HCT116 (cell line): Measurements from ENCODE around the gene COX15. TPM values are rescaled to one million over a fixed set of nuclear protein-coding genes. Genes with fewer than 3 reads are reported as not detected.
A peak's percentile ranks its signal among the peaks of the same experiment; 100 is the strongest.

Experiments
- ATAC-seq: fragments of 200-7000 bp; cut with Tn5 transposase; 2 replicates; pipeline ENCODE4 v1.9.1; 2020; ENCODE audit warnings: mild to moderate bottlenecking, moderate library complexity
- BruUV-seq: library from RNA; stranded (reverse); fragments of 400-500 nt; replicated peaks from 2 replicates; lab custom pipeline; 2021; lab: Mats Ljungman, UMichigan
- CTCF ChIA-PET: fragments of 300-600 bp; sonication (Branson Sonifier 250); formaldehyde crosslinking; loops from one replicate; lab custom pipeline; 2021; ENCODE audit warnings: antibody characterized with exemption; lab: Charles Lee
- POLR2A ChIA-PET: fragments of 300-600, 350-600 bp; sonication (Branson Sonifier 250); formaldehyde crosslinking; loops from one replicate; lab custom pipeline; 2021; ENCODE audit warnings: antibody characterized with exemption; lab: Charles Lee
- RAD21 ChIA-PET, 2 experiments: fragments of 300-600 bp; sonication (Branson Sonifier 250); formaldehyde crosslinking; loops; one replicate each; lab custom pipeline; 2023; ENCODE audit warnings: low total read pairs in 2 of 2; ENCODE audit not compliant: uncharacterized antibody in 2 of 2, unreplicated experiment in 2 of 2, low non-redundant PET in 1 of 2; lab: Charles Lee
- DNase-seq: peaks from one replicate; pipeline ENCODE4 v3.0.0-alpha.2; 2010; ENCODE audit warnings: low read depth, low spot score
- H2AFZ ChIP-seq: fragments of 200-600 bp; shearing (Covaris generic), sonication (generic); 2 replicates; pipeline ENCODE4 v1.6.1; 2017; ENCODE audit warnings: low read depth, mixed run types, mixed read lengths, antibody characterized with exemption, low read length; ENCODE audit not compliant: poor library complexity, severe bottlenecking
- H3K27ac ChIP-seq: 2 replicates; pipeline ENCODE4 v1.5.1; 2012; ENCODE audit warnings: low read depth, low read length
- H3K27me3 ChIP-seq: fragments of 200-600 bp; sonication (generic); 2 replicates; pipeline ENCODE4 v1.6.1; 2016; ENCODE audit warnings: mixed run types, low read length, mixed read lengths; ENCODE audit not compliant: insufficient read depth
- H3K36me3 ChIP-seq, 2 experiments: fragments of 200-500 bp in 1 of 2; fragments of 200-600 bp in 1 of 2; sonication (Bioruptor generic) in 1 of 2; sonication (generic) in 1 of 2; 2 replicates each; pipeline versions ENCODE4 v1.5.1 to v1.6.1; 2014 to 2016; ENCODE audit warnings: low read length in 2 of 2, inconsistent platforms in 1 of 2, mixed read lengths in 1 of 2, mixed run types in 1 of 2; ENCODE audit not compliant: insufficient read depth in 2 of 2, control insufficient read depth in 1 of 2
- H3K4me1 ChIP-seq, 2 experiments: fragments of 200-600 bp in 1 of 2; sonication (generic) in 1 of 2; 2 replicates each; pipeline versions ENCODE4 v1.5.1 to v1.6.1; 2012 to 2017; ENCODE audit warnings: low read length in 2 of 2, inconsistent platforms in 1 of 2, mild to moderate bottlenecking in 1 of 2, mixed read lengths in 1 of 2, mixed run types in 1 of 2, moderate library complexity in 1 of 2; ENCODE audit not compliant: insufficient read depth in 2 of 2, control insufficient read depth in 1 of 2
- H3K4me2 ChIP-seq: fragments of 200-600 bp; sonication (generic); 2 replicates; pipeline ENCODE4 v1.6.1; 2017; ENCODE audit warnings: mixed run types, low read length, mixed read lengths
- H3K4me3 ChIP-seq, 2 experiments: fragments of 200-600 bp in 1 of 2; sonication (generic) in 1 of 2; replicated peaks in 1 of 2; 2 replicates each; pipeline ENCODE4 v1.5.1; 2011 to 2016; ENCODE audit warnings: low read length in 2 of 2, control low read depth in 1 of 2, low read depth in 1 of 2, mild to moderate bottlenecking in 1 of 2, mixed read lengths in 1 of 2, mixed run types in 1 of 2
- H3K79me2 ChIP-seq: fragments of 200-600 bp; sonication (generic); 2 replicates; pipeline ENCODE4 v1.6.1; 2017; ENCODE audit warnings: mild to moderate bottlenecking, mixed run types, low read length, moderate library complexity, mixed read lengths; ENCODE audit not compliant: insufficient read depth
- H3K9ac ChIP-seq: fragments of 200-600 bp; sonication (generic); 2 replicates; pipeline ENCODE4 v1.6.1; 2016; ENCODE audit warnings: low read length, mixed read lengths
- H3K9me2 ChIP-seq: fragments of 200-600 bp; sonication (generic), shearing (Covaris generic); 2 replicates; pipeline ENCODE4 v1.6.1; 2017; ENCODE audit warnings: mixed run types, mild to moderate bottlenecking, moderate library complexity; ENCODE audit not compliant: insufficient read depth
- H3K9me3 ChIP-seq, 2 experiments: fragments of 200-500 bp in 1 of 2; fragments of 200-600 bp in 1 of 2; sonication (Bioruptor generic) in 1 of 2; sonication (generic) in 1 of 2; 2 replicates each; pipeline ENCODE4 v1.6.1; 2014 to 2017; ENCODE audit warnings: low read length in 2 of 2, mixed read lengths in 2 of 2, inconsistent platforms in 1 of 2, low read depth in 1 of 2, mild to moderate bottlenecking in 1 of 2, mixed run types in 1 of 2, moderate library complexity in 1 of 2; ENCODE audit not compliant: control insufficient read depth in 1 of 2, insufficient read depth in 1 of 2
- H4K20me1 ChIP-seq: fragments of 200-600 bp; sonication (generic), shearing (Covaris generic); 2 replicates; pipeline ENCODE4 v1.6.1; 2017; ENCODE audit warnings: mixed run types, mild to moderate bottlenecking, moderate library complexity; ENCODE audit not compliant: insufficient read depth
- CBX3 ChIP-seq: IDR thresholded peaks from 2 replicates; pipeline ENCODE4 v1.6.1; 2012; ENCODE audit warnings: low read depth
- CEBPB ChIP-seq: IDR thresholded peaks from 2 replicates; pipeline ENCODE4 v1.6.1; 2012; ENCODE audit warnings: low read depth
- EGR1 ChIP-seq: IDR thresholded peaks from 2 replicates; pipeline ENCODE4 v1.6.1; 2012; ENCODE audit warnings: low read depth
- EZH2phosphoT487 ChIP-seq: fragments of 200-600 bp; IDR thresholded peaks from 2 replicates; pipeline ENCODE4 v1.6.1; 2018; ENCODE audit warnings: antibody characterized with exemption, borderline replicate concordance
- FOSL1 ChIP-seq: IDR thresholded peaks from 2 replicates; pipeline ENCODE4 v1.6.1; 2012; ENCODE audit warnings: low read depth
- JUND ChIP-seq: IDR thresholded peaks from 2 replicates; pipeline ENCODE4 v1.6.1; 2012
- POLR2AphosphoS5 ChIP-seq: IDR thresholded peaks from 2 replicates; pipeline ENCODE4 v1.6.1; 2011; ENCODE audit warnings: mild to moderate bottlenecking, low read depth, low read length, moderate library complexity
- SP1 ChIP-seq: IDR thresholded peaks from 2 replicates; pipeline ENCODE4 v1.6.1; 2012; ENCODE audit warnings: low read depth
- TCF7L2 ChIP-seq: IDR thresholded peaks from 2 replicates; pipeline ENCODE4 v1.7.0; 2011; ENCODE audit warnings: borderline replicate concordance, inconsistent platforms; ENCODE audit not compliant: insufficient read depth, insufficient read length; ENCODE audit errors: extremely low read depth
- YY1 ChIP-seq: IDR thresholded peaks from 2 replicates; pipeline ENCODE4 v1.6.1; 2011; ENCODE audit warnings: low read length, low read depth, moderate library complexity, mild to moderate bottlenecking; ENCODE audit not compliant: insufficient replicate concordance; ENCODE audit errors: extremely low read depth
- intact Hi-C: fragments of 100-400 bp; cut with micrococcal nuclease; formaldehyde crosslinking; loops from 2 replicates; pipeline ENCODE4 v1.10.0; 2022
- total RNA-seq: library from RNA; stranded (reverse); gene quantifications from one replicate; pipeline ENCODE4 v1.2.1, GENCODE V29; 2021; ENCODE audit not compliant: unreplicated experiment
- TF ChIP-seq, protein P1 (sequence below): IDR thresholded peaks from 2 replicates; pipeline ENCODE4 v1.6.1; 2012
- TF ChIP-seq, protein P2 (sequence below): IDR thresholded peaks from 2 replicates; pipeline ENCODE4 v1.6.1; 2012; ENCODE audit warnings: low read depth
- TF ChIP-seq, protein P3 (sequence below): IDR thresholded peaks from 2 replicates; pipeline ENCODE4 v1.6.1; 2012

COX15 gene
- total RNA-seq, 1 experiment from 2014 or later: 79.6 TPM

DNA sequence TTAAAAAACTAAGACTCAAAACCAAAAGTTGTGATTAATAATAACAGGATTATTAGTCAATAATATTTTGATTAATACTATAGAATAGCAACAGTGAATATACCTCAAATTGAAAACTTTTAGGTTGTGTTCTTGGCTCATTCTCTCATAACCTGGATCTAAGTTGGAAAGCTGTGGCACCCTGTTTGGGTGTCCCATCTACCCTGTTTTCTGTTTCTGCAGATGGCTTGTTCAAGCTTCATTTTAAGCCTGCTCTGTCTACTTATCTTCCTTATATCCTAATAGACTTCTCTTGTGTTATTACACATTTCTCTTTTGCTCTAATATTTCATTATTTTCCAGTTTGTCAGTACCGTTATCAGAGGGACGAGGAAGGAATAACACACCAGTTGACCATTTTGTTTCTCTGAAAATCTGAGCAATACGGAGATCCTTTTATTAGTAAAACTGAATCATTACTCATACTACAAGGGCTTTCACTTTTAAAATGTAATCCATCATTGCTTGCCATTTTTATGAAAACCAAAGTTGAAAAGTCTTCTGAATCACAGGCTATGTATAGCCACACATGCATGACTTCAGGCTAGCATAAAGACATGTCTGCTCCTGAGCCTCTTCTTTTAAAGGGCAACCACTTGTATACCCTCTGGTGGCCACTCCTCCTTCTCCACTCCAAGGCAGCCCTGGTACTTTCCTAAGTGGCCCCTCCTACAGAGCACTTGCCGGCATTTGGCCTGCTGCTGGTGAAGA is 22.3 kb downstream of the COX15 start:
- Histone ChIP-seq H3K36me3 (peaks cover 30 to 37% of the 10 kb centered on the region in 2 experiments; a peak in 3 of 4 replicates), H3K4me2 (no peak overlapping the region), H2AFZ (no peak overlapping the region), H3K27ac (no peak overlapping the region), H3K9me2 (no peaks in the 10 kb centered on the region), H3K9me3 (no peaks in the 10 kb centered on the region), H3K79me2 (no peaks in the 10 kb centered on the region), H4K20me1 (no peaks in the 10 kb centered on the region), H3K9ac (no peak overlapping the region), H3K4me3 (no peak overlapping the region), H3K27me3 (no peaks in the 10 kb centered on the region), H3K4me1 (no peaks in the 10 kb centered on the region)
- DNase-seq (no peak), ATAC-seq (peak; percentile 54)
- ChIA-PET CTCF (interaction anchor here (1.1 to 2.4 kb wide), 3 partner anchors 98 to 274 kb away, joined by 3 to 12 read pairs (median 3); no protein-coding TSS in a partner anchor), POLR2A (no interaction called here), RAD21 (no interaction called here)
- no TSS peak for BruUV-seq
- intact Hi-C loops: loop anchor here (2.0 to 5.0 kb wide), 4 partner anchors 89 to 317 kb away; partner anchors contain the start of gene SLC25A28
- TF ChIP-seq TCF7L2 (no peak), SP1 (no peak), EGR1 (no peak), CEBPB (no peak), JUND (no peak), POLR2AphosphoS5 (no peak), FOSL1 (no peak), YY1 (no peak), EZH2phosphoT487 (no peak), CBX3 (no peak)
- TF ChIP-seq, protein P1, sequence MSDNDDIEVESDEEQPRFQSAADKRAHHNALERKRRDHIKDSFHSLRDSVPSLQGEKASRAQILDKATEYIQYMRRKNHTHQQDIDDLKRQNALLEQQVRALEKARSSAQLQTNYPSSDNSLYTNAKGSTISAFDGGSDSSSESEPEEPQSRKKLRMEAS: no peak
- TF ChIP-seq, protein P2, sequence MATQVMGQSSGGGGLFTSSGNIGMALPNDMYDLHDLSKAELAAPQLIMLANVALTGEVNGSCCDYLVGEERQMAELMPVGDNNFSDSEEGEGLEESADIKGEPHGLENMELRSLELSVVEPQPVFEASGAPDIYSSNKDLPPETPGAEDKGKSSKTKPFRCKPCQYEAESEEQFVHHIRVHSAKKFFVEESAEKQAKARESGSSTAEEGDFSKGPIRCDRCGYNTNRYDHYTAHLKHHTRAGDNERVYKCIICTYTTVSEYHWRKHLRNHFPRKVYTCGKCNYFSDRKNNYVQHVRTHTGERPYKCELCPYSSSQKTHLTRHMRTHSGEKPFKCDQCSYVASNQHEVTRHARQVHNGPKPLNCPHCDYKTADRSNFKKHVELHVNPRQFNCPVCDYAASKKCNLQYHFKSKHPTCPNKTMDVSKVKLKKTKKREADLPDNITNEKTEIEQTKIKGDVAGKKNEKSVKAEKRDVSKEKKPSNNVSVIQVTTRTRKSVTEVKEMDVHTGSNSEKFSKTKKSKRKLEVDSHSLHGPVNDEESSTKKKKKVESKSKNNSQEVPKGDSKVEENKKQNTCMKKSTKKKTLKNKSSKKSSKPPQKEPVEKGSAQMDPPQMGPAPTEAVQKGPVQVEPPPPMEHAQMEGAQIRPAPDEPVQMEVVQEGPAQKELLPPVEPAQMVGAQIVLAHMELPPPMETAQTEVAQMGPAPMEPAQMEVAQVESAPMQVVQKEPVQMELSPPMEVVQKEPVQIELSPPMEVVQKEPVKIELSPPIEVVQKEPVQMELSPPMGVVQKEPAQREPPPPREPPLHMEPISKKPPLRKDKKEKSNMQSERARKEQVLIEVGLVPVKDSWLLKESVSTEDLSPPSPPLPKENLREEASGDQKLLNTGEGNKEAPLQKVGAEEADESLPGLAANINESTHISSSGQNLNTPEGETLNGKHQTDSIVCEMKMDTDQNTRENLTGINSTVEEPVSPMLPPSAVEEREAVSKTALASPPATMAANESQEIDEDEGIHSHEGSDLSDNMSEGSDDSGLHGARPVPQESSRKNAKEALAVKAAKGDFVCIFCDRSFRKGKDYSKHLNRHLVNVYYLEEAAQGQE: no peak
- TF ChIP-seq, protein P3, sequence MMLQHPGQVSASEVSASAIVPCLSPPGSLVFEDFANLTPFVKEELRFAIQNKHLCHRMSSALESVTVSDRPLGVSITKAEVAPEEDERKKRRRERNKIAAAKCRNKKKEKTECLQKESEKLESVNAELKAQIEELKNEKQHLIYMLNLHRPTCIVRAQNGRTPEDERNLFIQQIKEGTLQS: no peak
